ENCODE measurements around the gene FAM156B. TPM values are rescaled to one million over a fixed set of nuclear protein-coding genes. Genes with fewer than 3 reads are reported as not detected.
"Not testable (repeated sequence)": the region's sequence is repeated elsewhere in the genome, so short reads cannot be mapped to it uniquely, and the experiment has no call there.

FAM156B gene
- 10 to 100 TPM in 3 of 4 donors, 1 to 10 TPM in 1; 9.4 to 25.7 (median 17.0) TPM for total RNA-seq

DNA sequence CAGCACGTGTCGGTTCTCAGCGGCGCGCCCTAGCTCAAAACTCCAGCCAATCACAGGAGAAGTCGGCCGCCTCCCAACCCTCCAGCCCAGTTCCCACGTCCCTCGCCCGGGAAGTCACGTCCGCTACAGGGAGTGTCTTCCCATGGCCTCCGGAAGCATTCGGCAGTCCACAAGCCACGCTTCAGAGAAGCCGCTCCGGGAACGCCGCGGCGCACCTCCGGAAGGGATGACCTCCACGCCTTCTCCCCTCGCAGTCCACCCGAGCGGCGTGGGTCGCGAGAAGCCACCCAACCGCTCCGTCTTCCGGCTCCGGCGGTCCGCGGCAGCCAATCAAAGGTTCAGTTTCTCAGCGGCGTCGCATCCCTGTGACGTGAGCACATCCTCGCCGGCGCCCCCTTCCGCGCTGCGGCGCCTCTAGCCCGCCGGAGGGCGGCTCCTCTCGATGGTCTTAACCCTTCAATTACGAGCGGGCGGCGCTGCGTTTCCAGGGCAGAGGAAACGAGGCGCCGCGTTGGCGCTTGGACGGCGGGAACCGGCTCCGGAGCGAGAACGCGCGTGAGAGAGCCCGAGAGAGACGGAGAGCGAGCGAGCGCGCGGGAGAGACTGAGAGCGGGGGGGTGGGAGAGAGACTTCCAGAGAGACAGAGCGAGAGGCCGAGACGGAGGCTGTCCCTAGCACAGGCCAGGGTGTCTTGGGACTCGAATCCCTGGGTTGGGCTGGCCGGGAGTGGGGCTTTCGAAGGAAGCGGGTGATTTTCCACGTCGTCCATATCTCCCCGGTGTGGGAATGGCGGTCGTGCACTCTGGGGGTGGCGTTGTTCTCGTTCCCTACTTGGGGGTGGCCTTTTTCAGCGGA, at the start of gene FAM156B:
Gene FAM156B (plus strand): TSS at position 476 of the 855 bp plus-strand sequence. CDS start 9,896 bp downstream, outside the sequence.
- not testable (repeated sequence) for H3K4me1 ChIP-seq, H3K36me3 ChIP-seq, H3K27me3 ChIP-seq, H3K4me3 ChIP-seq, H3K27ac ChIP-seq, H3K9me3 ChIP-seq
- ATAC-seq: peak; percentile 93
- no CpG with 5 or more reads among the region's 92 CpGs for WGBS, 2 donors (ENCODE audit: low coverage in 1 of 2)

DNA sequence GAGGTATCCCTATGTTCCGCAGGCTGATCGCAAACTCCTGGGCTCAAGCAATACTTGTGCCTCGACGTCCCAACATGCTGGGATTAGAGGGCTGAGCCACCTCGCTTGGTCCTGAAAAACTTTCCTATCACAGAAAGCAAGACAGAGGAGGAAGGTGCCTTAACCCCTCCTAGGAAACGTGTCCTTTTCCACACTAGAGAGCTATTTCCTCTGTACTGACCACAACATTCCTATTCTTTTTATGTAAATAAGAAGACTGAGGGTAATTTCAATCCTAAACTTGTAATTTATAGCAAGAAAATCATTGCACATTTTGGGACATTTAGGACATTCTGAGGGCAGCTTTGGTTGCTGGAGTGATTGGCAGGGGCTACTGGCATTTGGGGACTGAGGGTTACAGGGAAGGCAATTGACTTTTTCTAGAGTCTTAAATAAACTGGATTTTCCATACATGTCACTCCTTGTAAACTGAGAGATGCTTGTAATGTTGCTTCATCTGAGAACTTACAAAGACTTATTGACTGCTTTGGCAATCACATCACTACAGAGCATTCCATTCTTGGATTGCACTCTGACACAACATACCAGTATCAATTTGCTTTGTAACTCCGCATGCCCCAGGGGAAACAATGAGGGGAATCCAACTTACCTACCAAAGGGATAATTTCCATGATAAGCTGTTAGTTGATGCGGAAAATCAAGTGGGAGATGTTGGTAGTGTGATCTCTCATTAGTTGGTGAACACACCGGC, 44.8 kb upstream of the FAM156B start:
- no peaks in the 10 kb centered on the region for H3K36me3 ChIP-seq
- H3K27me3 ChIP-seq: no peaks in the 10 kb centered on the region
- WGBS, 2 donors (ENCODE audit: low coverage in 1 of 2): 0 to 70% methylated on average over 1 to 8 of the region's 9 CpGs
- no peak for ATAC-seq
- H3K4me3 ChIP-seq: no peak overlapping the region
- no peaks in the 10 kb centered on the region for H3K9me3 ChIP-seq
- H3K4me1 ChIP-seq: no peaks in the 10 kb centered on the region
- TF ChIP-seq, protein P1, sequence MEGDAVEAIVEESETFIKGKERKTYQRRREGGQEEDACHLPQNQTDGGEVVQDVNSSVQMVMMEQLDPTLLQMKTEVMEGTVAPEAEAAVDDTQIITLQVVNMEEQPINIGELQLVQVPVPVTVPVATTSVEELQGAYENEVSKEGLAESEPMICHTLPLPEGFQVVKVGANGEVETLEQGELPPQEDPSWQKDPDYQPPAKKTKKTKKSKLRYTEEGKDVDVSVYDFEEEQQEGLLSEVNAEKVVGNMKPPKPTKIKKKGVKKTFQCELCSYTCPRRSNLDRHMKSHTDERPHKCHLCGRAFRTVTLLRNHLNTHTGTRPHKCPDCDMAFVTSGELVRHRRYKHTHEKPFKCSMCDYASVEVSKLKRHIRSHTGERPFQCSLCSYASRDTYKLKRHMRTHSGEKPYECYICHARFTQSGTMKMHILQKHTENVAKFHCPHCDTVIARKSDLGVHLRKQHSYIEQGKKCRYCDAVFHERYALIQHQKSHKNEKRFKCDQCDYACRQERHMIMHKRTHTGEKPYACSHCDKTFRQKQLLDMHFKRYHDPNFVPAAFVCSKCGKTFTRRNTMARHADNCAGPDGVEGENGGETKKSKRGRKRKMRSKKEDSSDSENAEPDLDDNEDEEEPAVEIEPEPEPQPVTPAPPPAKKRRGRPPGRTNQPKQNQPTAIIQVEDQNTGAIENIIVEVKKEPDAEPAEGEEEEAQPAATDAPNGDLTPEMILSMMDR (IDR thresholded peaks at IDR 0.05): no peak
- no peak for TF ChIP-seq EP300 (IDR thresholded peaks at IDR 0.05)
- TF ChIP-seq POLR2AphosphoS5 (IDR thresholded peaks at IDR 0.05): no peak
- no peak for TF ChIP-seq POLR2A (IDR thresholded peaks at IDR 0.05)
- no peak overlapping the region for H3K27ac ChIP-seq

- H3K9me3 ChIP-seq, H3K4me1 ChIP-seq, ATAC-seq, H3K27ac ChIP-seq, H3K36me3 ChIP-seq, H3K4me3 ChIP-seq, H3K27me3 ChIP-seq: not testable (repeated sequence)
- 40 to 56% methylated on average over 3 to 4 of the region's 4 CpGs for WGBS, 2 donors (ENCODE audit: low coverage in 1 of 2)
Measured at GRCh38 chrX:52856991-52857525, 40.1 kb upstream of the FAM156B start.

DNA sequence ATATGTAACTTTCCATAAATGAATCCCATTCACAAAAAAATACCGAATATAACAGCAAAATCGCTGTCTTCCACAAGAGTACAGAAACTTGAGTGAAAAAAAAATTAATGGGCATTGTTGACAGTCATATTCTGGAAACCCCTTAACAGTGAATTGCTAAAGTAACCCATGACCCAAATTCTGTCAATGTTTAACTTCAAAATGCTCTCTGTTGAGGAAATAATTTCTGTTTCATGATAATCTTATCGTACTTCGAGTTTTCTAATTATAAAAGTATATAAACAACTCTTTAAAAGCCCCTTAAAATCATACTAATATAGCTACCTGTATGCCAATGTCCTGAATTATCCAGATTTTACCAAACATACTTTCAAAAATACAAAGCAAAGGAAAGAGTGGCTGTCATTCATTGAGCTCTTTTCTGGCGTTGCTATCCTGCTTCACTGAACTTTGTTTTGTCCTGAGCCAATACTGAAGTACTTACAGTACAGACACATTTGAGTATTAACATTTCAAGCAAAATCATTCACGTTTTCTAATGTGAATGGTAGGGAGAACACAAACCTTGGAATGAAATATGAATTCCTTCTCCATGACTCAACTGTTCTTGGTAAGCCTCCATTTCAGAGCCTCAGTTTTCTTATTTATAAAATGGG, 31.7 kb upstream of the FAM156B start:
- Histone ChIP-seq H3K4me3 (no peak overlapping the region), H3K27ac (no peak overlapping the region), H3K36me3 (no peaks in the 10 kb centered on the region), H3K4me1 (no peaks in the 10 kb centered on the region), H3K27me3 (no peaks in the 10 kb centered on the region), H3K9me3 (no peaks in the 10 kb centered on the region)
- WGBS, 2 donors (ENCODE audit: low coverage in 1 of 2): 40 to 48% methylated on average over 6 of the region's 6 CpGs
- TF ChIP-seq POLR2AphosphoS5 (IDR thresholded peaks at IDR 0.05) (no peak), POLR2A (IDR thresholded peaks at IDR 0.05) (no peak), EP300 (IDR thresholded peaks at IDR 0.05) (no peak)
- TF ChIP-seq, protein P1 (IDR thresholded peaks at IDR 0.05): no peak
- no peak for ATAC-seq

DNA sequence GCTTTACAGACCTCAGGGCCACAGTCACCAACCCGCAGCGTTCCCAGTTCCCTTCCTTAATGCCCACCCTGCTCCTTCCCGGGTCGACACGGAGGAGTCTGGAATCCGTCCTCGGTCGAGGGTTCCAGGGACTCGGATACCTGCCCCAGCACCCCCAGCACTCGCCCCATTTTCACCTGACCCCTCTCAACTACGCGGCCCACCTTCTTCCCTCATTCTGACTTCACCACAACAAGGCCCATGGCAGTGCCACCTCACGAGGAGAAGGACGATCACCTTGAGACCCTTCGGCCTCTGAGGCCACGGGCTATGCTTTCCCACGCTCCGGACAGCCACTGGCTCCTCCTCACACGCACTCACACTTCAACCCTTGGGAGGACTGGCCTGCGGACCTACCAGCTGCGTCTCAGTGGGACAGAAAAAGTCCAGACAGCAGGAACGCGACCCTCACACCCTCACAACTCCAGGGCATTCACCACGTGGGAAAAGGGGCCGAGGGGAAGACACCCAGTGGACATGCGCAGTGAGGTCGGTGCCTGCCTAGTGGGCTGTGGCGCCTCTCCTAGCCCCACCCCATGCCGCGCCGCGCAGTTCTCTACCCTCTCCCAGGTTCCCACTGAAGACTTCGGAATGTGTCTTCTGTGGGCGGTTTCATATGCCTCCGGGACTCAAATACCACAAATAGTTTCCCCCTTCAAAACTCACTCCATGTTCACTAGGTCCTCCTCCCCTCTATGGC, 29.4 kb upstream of the FAM156B start, which contains the start of gene XAGE3:
Gene XAGE3 (minus strand): TSS at position 474 of the 739 bp plus-strand sequence. CDS start 950 bp downstream, outside the sequence.
- H3K9me3 ChIP-seq: no peaks in the 10 kb centered on the region
- no peaks in the 10 kb centered on the region for H3K27me3 ChIP-seq
- no peak within 1 kb of the TSS for H3K4me3 ChIP-seq
- no peak within 1 kb of the TSS for H3K27ac ChIP-seq
- TF ChIP-seq POLR2A (IDR thresholded peaks at IDR 0.05) (no peak), POLR2AphosphoS5 (IDR thresholded peaks at IDR 0.05) (no peak), EP300 (IDR thresholded peaks at IDR 0.05) (no peak)
- TF ChIP-seq, protein P1 (IDR thresholded peaks at IDR 0.05): no peak
- 68% methylated on average over 11 of the region's 35 CpGs; no CpG with 5 or more reads in 1 of the 2 donors for WGBS, 2 donors (ENCODE audit: low coverage in 1 of 2)
- no peaks in the 10 kb centered on the region for H3K36me3 ChIP-seq
- H3K4me1 ChIP-seq: no peaks in the 10 kb centered on the region
- ATAC-seq: peak; percentile 41
